ENCODE data around the gene GLB1L. TPM values are rescaled to one million over a fixed set of nuclear protein-coding genes. Genes with fewer than 3 reads are reported as not detected.

GLB1L gene
- polyA plus RNA-seq, 12 donors: 3.4 to 11.6 (median 5.4) TPM; not detected in 2

DNA sequence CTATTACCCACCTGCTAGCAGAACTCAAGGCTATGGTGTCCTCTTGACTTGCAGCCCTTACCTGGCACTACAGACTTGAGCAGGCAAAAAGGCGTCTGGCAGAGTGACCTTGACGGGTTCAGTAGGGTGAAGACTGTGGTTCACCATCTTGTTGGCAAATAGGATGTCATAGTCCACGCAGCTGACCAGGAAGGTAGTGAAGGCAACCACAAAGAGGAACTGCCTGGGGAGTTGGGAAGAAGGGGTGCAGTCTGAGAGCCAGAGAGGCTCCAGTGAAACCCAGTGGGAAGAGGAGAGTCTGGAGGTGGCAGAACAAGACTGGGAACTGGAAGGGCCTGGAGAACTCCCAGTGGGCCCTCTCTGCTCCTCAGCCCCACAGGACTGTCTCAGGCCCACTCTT is 19.9 kb downstream of the GLB1L start:
- DNase-seq: no peak

DNA sequence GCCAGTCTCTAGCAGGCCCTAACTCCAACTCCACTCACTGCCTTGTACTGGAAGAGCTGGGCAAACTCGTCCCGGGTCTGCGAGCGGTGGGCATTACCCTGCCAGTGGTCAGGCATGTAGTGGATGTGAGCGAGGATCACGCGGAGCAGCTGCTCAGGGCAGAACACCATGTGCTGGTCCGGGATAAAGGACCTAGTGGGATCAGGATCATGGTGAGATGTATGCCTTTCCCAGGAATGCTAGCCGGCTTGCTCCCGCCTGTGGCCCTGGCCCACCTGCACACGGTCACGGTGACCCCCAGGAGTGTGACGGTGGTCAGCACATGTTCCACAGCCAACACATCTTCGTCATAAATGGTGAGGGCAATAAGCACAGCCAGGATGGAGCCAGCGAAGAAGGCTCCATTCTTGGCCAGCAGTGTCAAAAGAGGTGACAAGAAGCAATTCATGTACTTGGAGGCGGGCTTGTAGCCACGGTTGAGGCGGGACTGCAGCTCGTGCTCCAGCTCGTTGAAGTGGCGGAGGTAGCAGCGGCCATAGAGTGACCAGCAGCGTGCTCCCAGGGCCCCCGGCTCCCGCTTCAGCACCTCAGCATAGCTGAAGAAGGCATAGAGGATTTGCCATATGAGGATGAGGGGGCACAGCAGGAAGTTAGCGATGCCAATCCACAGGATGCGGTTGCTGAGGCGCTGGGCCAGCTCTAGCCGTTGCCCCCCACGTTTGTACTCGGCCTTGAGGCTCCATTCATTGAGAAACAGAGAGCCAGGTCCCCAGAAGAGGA is 21.2 kb downstream of the GLB1L start:
- DNase-seq: no peak

DNA sequence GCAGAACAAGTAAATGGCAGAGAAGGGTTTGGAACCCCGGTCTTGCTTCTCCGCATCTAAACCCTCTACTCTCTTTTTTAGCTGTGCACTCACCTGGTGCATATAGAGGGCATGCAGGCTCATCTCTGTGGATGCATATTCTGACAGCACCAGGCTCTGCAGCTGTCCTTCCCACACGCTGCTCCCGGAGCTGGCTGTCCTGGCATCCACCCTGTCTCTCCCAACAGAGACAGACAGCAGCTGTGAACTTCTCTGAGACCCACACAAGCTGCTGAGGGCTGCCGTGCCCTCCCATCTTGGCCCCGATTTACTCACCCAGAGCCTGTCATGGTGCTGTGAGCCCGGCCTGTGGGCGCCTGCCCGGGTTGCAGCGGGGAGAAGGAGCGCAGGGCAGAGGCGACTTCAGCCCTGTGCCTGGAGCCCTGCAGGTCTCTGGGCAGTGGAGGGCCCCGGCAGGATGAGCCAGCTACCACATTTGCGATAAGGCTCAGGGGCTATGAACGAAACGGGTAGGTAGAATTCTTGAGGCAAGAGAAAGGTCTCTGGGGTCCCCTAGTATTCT is 23.2 kb downstream of the GLB1L start:
- DNase-seq: no peak

DNA sequence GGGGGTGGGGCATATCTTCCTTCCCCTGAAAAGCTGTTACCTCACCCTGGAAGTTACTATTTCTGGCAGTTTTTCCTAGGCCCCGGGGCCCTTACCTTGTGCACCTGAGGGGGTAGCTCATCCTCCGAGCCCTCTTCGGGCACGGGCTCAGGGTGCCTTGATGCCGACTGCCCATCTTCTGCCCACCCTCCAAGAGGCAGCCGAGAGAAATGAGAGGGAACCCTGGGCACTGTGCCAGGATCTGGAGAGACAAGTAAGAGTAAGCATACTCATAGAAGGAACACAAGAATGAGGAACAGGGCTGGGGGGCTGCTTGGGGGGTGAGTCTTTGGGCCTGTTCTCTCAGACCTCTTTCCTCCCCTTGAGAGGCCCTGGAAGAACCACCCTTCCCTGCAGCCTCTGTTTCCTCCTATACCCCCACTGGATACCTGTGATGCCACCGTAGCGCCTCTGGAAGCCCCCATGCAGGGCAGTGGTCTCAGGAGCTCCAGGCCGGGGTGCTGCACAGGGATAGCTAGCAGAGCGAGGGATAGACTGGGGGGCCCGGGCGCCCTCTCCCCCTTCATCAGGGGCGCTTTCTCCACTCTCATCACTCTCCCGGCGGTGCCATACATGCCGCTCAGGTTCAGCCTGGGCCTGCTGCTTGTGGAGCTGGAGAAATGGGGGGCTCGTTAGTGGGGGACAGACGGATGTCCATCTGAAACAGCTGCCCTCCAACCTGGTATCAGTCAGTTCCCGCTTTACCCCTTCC is 24.4 kb downstream of the GLB1L start:
- DNase-seq: no peak

DNA sequence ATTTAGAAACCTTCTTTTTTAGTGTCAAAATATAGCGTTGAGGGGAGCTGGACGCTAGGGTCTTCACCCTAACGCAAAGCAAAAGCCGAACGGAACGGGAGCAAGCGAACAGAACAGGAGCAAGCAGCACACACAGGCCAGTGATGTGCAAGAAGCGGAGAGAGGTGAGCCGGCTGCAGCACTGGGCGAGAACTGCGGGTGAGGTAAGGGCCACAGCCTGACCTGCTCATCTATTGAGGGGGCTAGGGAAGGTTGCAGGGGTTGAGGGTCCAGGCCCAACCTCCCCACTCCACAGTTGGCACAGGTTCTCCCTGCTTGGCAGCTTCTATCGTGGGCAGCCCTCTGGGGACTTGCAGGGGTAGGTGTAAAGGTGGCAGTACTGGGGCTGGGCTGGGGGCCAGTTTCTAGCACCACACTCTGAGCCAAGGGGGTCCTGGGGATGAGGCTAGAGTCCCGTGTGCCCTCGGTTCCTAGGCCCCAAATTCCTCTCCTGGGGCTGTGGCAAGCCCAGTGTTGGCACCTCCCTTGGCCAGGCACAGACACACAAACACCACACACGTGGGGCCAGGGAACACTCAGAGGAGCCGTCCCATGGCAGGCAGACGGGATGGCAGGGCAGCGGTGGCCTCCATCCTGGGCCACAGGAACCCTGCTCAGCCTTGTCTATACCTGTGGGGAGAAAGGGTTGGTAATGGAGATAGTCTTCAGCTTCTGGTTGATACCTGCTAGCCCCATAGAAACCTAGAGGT is 25.3 kb downstream of the GLB1L start:
- DNase-seq: no peak

DNA sequence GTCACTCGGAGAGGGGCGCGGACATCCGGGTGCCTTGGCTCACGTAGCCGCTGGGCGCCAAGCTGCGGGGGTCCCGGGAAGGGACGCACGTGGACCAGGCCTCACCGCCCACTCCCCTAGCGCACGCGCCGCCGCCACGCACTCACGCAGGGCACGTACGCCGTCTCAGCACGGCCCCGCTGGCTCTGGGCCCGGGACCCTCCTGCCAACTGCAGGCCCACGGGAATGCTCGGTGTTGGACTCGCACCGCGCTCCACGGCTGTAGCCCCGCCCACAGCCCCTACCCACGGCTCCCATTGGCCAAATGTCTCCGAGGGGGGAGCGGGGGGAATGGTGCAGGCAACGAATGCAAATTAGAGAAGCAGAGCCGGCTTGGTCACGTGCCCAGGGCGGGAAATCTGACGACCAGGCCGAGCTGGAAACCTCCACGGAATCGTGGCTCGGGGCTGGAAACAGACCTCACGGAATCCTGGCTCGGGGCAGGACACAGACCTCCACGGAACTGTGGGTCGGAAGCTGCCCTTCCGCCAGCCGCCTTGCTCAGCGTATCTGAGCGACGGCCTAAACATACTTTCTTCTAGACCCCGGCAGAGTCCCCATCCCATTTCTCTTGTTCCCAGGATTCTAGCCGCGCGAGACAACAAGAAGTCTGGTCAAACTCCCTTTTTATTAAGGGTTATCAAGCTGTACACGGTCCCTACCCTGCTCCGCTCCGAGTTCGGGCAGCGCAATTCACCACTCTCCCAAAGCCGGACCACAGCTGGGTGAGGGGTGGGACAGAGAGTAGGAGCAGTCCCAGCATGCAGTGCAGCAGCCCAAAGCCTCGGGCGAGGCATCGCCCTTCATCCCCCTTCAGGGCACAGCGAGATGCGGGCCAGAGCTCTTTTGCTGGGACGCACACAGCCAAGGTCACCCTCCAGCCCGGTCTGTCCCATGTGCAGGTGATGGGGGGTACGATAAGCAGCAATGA is 26.2 kb downstream of the GLB1L start, which contains the start of gene ABCB6:
TSS of gene ABCB6 (minus strand) at position 227 of the 970 bp plus-strand sequence. CDS start 285 bp downstream, outside the sequence.
- DNase-seq: peak; percentile 98

DNA sequence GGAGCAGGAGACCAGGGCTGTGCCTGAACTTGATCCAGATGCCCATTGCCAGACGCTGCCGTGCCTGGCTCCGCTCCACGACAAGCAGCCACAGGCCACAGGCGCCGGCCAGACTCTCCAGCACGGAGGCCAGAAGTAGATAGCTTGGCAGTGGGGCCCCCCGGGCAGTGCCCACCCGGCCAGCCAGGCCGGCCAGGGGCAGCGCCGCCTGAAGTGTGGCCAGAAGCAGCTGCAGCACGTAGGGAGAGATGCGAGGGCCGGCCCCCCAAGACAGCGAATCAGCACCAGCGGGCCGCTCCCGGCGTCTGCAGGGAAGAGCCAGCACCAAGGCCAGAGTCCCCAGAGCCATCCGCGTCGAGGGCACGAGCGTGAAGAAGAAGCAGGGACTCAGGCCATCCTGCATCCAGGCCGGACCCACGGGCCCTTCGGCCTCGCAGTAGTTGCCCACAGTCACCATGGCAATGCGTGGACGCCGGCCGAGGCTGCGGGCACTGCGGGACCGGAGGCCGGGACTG is 27.0 kb downstream of the GLB1L start:
- DNase-seq: no peak

DNA sequence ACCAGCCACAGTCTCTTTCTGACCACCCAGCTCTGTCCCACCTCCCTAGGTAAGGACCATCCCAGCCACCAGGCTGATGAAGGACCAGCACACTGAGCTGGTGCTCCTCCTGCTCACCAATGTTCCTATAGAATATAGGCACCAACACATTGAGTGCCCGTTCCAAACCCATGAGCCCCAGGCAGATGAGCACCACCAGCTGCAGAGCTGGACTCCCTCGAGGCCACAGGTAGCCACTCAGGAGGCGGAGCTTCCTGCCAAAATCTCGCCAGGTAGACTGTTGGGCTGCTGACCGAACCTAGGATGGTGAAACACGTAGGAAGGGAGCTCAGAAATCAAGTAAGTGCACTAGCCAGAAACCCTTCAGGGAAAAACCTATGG is 28.7 kb downstream of the GLB1L start:
- no peak for DNase-seq

DNA sequence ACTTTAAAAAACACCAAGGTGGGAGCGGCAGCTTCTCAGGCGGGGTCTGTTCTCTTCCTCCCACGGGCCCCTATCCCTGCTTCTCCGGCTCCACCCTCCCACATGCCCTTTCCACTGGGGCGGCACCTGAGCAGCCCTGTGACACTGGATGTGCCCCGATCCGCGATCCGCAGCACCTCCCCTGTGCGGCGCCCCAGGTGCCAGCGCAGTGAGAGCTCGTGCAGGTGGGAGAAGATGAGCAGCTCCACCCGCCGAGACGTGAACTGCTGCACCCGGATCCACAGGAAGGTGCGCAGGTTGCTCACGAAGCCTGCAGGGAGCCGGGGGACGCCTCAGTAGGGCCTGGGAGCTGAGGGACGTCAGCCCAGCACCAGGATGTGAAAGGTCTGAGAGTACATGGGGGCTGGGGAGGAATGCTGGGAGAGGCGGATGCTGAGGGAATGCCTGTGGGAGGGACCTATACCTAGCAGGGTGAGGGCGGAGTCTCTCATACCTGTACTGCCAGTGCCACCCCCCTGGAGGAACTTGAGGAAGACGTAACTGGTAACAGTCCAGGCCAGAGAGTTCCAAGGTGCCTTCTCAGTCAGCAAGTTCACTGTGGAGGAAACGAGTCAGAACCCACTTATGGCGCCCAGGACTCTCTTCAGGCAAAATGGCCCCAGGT is 29.2 kb downstream of the GLB1L start:
- no peak for DNase-seq

DNA sequence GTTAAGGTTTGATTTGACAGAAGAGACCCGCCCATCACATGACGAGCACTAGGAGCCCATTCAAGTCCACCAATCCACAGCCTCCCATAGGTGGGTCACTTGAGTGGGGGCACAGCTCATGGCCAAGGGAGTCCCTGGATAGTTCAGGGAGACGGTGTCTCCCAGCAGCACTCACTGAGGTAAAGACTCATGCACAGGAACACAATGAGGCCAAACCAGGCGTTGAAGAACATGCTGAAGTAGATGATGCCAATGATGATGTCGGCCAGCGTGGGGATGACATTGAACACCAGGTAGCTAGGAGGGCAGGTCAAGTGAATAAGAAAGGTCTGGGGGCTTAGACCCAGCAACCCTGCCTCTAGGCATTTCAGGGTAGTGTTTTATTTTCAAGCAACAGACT is 30.5 kb downstream of the GLB1L start:
- no peak for DNase-seq

DNA sequence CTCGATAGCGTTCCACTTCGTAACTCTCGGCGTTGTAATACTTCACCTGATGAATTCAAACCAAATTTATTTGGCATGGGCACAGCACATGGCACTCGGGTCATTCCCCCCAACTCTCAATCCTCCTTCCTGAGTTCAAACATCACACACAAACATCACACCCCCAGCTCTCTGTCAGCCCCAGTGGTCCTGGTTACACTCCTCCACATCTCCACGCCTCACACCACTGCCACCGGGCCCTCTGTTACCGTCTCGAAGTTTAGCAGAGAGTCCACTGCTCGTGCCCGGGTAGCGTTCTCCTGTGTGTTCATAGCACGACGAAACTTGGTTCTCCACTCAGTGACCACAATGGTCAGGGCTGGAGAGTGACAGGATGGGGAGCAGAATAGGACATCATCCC is 31.1 kb downstream of the GLB1L start:
- no peak for DNase-seq

DNA sequence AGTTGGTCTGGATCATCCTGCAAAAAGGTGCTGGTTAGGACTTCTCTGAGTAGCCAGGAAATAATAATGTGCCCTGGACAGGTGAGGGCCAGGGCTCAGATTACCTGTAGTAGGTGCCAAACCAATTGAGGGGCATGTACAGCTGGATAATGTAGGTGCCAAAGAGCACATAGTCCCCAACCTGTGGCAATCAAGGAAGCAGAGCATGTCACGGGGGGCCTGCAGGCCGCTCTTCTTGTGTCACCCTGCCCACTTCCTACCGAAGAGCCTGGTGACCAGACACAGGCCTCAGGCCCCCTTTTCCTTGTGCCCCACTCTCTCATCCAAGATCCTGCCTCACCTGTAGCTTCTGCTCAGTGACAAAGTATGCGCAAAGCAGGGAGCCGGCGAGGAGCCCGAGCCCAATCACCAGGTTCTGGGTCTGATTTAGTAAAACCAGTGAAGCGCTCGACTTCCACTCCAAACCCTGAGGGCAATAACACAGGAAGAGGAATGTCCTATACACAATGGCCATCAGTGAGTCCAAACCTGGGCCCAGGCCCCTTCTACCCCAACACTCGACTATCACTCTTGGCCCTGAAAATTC is 31.7 kb downstream of the GLB1L start:
- DNase-seq: no peak

DNA sequence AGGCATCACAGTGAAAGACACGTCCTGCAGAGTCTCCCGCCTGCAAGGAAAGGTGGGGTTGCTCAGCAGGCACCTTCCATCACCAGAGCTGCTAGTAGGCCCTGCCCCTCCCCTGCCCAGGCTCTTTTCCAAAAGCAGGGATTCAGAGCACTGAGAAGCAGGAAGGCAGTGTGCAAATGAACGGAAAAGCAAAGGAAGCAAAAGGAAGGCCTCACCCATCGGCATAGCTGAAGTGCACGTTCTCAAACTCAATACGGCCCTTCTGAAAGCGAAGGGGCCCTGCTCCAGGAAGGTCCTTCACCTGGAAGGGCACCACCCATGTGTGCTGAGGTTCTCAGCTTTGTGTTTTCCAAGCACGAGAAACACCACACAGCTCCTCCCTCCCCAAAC is 32.2 kb downstream of the GLB1L start:
- no peak for DNase-seq

DNA sequence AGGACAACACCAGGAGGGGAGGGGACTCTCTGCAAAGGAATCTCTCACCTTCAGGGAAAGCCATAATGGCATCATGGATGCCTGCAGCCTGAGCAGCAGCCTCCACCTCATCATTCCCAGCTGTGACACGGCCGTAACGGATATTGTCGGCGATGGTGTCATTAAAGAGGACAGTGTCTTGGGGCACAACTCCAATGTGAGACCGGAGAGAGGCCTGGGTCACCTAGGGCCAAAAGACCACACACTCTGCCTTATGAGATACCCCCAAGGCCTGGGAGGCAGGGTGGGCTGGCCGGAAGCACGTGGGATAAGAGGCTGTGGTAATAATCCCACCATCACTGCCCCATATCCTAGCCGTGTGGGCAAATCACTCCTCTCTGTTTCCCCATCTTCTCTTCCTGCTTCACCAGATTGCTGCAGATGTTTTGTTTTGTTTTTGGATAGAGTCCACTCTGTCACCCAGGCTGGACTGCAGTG is 34.3 kb downstream of the GLB1L start:
- DNase-seq: no peak

DNA sequence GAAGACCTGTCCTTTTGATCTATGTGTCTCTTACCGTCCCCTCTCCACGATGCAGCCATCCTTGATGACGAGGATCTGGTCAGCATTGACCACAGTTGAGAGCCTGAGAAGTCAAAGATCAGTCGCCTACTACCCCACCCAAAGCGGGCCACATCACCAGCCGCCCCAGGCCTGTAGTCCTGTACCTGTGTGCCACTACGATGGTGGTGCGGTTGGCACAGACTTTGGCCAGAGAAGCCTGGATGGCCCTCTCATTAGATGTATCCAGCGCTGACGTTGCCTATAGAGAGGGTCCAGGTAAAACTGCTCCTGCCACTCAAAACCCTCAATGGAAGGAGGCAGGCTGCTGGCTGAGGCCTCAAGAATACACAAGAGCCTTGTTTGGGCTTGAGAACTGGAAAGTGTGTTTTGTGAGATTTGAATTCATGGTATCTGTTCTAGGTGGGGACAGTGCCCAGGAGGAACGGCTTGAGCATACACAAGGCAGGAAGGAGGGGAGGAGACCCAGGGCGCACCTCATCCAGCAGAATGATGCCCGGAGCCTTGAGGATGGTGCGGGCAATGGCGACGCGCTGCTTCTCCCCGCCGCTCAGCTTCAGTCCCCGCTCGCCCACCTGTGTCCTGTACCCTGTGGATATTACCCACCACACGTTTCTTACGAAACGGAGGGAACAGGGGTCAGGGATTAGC is 34.9 kb downstream of the GLB1L start:
- DNase-seq: no peak

DNA sequence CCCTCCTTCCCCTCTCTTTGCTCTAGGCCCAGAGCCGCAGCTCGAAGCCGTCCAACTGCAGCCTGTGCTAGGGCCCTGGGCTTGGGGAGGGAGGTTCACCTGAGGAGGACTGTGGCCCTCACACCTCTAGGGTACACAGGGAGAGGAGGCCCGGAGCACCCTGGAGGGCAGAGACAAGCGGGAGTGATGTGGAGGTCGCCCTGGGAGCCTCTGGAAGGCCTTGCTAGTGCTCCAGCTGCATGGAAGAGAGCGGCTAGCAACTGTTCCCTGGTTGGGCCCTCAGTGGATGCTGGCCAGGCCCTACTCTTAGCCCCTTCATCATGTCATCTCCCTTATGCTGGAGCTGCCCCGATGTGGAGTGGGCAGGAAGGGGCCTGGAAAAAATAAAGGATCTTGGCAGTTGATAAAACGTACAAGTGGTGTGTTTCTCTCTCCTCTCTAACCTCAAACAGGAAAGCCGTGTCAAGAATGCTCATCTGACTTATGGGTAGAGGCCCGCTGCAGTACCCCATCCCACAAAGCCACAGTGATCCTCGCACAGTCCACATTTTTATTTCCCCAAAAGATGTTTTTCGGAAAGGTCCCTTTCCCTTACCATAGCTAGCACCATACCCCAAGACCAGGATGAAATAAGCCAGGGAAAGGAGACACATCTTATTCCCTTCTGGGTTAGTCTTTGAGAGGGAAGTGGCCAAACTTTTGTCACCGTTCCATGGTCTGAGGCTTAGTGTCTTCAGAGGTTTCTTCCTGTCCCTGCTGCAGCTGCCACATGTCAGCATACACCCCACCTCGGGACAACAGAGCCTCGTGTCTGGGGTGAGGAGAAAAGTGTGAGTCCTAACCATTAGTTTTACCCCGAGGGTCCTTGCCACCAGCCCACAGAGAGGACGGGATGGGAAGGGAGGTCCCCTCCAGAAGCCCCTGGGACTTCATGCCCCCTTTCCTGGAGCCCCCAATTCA is 35.7 kb downstream of the GLB1L start:
- no peak for DNase-seq

DNA sequence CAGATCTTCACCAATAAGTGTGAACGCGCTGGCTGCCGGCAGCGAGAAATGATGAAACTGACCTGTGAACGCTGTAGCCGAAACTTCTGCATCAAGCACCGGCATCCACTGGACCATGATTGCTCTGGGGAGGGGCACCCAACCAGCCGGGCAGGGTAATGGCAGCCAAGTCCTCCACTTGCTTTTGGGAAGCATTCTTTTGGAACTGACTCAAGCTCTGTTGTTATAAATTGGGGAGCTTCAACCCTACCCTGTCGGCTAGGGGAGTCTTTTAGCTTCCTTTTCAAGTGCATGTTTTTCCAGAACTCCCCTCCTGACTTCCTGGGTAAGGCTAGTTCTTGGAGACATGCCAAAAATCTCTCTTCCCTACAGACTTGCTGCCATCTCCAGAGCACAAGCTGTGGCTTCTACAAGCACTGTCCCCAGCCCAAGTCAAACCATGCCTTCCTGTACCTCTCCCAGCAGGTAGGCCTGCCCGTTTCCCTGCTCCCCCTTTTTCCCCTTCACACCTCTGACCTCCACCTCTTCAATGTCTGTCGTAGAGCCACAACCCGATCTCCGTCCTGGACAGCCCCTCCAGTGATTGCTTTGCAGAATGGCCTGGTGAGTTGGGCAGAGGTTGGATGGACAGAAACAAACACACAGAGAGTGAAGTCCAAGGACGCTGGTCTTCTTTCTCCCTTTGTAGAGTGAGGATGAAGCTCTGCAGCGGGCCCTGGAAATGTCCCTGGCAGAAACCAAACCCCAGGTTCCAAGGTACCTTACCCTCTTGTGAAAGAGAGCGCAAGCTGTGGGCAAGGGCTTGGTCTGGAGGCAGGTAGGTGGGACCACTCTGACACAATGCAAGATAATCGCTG is 37.1 kb downstream of the GLB1L start:
- DNase-seq: no peak

All from muscle of arm (tissue), 12 donors.